HG03095 (cell line): ENCODE results near the gene ERC2.

Experiments used
- ATAC-seq: cut with Tn5 transposase; IDR thresholded peaks from one replicate; pipeline ENCODE4 v1.9.1; 2021; ENCODE audit warnings: moderate library complexity; ENCODE audit not compliant: unreplicated experiment

Gene ERC2

GRCh38 chr3:55576621-55577388, 891.5 kb downstream of the ERC2 start:
- ATAC-seq = no peak

GRCh38 chr3:55574671-55575070, 893.6 kb downstream of the ERC2 start:
- no peak for ATAC-seq

GRCh38 chr3:55572816-55573215, 895.5 kb downstream of the ERC2 start:
- ATAC-seq = no peak

DNA sequence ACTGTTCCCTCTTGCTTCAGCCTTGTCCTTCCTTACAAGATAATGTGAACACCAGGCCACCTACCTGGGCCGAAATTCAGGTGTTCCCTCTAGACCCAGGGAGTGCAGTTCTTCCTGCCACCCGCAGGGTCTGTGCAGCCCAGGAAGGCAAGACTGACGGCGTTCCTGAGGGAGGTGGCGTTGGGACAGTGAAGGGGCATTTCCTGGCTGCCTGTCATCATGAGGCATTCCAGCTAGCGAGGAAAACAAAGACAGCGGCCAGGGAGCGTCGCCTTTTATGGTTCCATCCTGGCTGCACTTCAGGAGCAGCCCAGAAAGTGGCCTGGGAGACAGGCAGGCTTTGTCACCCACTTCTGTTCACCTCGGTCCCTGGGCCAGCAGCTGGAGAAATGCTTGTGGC, 896.4 kb downstream of the ERC2 start:
- no peak for ATAC-seq

GRCh38 chr3:55571216-55571813, 897.0 kb downstream of the ERC2 start:
- no peak for ATAC-seq

GRCh38 chr3:55570271-55570711, 898.0 kb downstream of the ERC2 start:
- no peak for ATAC-seq

DNA sequence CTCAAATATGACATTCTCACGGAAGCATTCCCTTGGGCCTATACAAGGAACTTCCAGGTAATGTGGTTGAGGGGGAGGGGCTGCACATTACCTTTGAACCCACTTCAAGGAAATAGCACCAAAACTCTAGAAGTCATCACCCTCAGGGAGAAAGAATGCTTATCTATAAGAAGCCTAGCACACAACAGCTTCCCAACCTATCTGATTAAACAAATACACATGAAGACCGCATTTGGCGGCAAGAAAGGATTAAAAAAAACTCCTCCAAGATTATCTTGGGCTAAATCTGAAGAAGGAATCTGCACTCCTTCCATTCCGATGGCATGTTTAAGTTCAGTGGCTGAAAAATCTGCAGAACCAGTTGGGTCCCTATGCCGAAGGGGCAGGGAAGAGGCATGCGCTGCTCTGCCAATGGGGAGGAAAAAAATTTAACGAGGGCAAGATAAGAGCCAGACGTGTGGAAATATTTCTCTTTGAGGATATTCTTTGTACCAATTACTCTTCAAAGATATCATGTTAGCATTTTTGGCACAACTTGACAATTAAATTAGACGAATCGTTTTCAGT, 899.2 kb downstream of the ERC2 start:
- no peak for ATAC-seq

DNA sequence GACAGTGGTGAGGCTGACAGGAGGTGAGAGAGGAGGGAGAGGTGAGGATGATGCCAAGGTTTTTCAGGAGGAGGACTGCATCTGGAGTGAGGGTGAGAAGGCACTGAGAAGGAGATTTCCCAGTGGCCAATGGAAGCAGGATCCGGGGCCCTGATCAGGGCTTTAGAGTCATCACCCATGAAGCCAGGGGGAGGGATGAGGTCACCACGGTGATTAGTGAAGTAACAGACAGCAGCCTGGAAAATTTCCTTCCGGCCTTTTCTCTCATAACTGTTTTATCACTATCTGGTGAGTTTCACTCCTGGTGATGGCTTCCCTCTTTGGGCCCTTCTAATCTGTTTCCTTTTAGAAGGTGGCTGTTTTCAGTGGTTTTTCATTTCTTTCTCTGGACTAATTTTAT, 900.7 kb downstream of the ERC2 start:
- no peak for ATAC-seq

GRCh38 chr3:55567121-55567520, 901.1 kb downstream of the ERC2 start:
- no peak for ATAC-seq

- no peak for ATAC-seq
Measured at GRCh38 chr3:55565521-55565920, 902.7 kb downstream of the ERC2 start.

GRCh38 chr3:55564726-55565125, 903.5 kb downstream of the ERC2 start:
- ATAC-seq = no peak

- ATAC-seq = no peak
Measured at GRCh38 chr3:55562700-55563099, 905.6 kb downstream of the ERC2 start.

DNA sequence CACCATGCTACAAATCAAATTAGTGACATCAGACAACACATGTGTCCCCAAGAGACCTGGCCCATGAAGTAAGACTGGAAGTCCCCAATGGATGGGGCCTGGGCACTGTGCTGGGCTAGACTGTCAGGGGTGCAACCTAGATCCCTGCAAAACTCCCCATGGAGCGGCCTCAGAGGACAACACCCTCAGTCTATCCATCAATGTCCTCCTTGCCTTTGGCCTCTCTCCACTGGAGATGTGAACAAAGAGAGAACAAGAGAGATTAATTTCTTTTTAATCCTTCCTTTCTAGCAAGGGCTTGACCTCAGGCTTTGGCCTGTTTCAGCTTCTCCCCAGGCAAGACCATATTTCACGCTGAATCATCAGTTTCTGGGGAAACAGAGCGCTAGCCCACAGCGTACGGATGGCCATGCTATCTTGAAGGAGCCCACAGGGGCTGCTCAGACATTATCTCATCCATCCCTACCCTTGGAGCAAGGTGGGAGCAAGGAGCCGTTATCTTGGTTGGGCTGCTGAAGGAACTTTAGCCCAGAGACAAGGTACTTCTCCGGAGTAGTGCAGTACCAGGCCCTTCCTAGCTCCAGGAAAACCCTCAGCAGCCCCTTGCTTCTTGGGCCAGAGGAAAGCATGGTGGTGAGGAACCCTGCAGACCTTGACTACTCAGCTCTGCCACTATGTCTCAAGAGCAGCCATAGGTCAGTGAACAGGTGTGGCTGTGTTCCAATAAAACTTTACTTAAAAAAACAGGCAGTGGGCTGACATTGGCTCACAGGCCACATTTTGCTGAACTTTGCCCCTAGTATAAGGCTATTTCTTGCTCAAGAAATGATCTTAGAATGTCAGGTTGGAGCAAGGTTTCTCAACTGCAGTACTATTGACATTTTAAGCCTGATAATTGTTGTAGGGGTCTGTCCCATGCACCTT, 908.5 kb downstream of the ERC2 start:
- ATAC-seq = no peak

- no peak for ATAC-seq
Measured at GRCh38 chr3:55558316-55558715, 910.0 kb downstream of the ERC2 start.

DNA sequence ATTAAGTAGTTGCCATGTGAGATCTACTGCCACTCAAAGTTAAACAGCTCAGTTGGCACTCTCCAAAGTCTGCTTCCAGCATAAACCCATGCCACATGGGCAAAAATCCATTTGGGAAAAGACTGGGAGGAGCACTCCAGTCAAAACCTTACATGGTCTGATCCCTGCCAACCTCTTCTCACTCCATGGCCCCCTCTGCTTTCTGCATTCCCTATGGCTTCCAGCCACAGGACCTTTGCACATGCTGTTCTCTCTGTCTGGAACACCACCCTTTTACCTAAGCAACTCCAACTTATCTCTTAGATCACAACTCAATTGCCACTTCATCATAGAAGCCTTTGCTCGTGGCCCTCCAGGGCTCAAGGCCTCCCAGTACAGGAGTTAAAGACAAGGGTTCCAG, 910.7 kb downstream of the ERC2 start:
- no peak for ATAC-seq

DNA sequence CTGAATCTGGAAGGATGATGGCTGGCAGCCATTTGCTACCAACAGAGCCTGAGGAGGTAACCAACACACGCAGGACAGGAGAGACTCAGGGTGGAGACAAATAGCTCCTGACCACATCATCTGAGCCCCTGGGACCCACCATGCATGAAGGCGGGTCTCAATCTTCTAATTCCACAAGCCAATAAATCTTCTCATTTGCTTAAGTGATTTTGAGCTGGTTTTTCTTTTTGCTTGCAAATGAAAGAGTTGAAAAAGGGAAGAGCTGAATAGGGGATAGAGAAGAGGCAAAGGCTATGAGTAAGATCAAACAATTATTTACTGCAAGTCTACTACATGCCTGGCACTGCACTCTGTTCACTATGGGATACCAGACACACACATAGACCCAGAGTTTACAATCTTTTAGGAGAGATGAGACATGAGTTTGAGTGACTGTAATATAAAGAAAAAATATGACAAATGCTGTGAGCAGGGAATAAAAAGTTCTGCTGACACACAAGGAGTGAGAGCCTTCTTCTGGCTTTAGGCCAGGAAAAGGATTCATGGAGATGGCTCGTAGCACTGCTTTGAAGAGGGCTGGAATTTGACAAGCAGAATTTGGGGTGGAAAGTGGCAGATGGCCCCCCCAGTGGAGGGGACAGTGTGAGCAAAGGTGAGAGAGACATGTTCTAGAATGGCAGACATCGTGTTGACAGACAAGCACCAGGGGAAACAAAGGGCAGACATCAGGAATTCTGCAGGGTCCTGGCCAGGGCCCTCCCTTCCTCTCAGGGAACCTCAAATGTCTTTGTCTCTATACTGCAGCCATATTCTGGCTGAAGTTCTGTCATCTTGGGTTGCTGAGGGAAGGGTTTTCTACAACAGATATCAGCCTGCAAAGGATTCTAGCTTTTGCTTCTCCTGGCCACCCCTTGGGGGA, 911.4 kb downstream of the ERC2 start:
- ATAC-seq = no peak

DNA sequence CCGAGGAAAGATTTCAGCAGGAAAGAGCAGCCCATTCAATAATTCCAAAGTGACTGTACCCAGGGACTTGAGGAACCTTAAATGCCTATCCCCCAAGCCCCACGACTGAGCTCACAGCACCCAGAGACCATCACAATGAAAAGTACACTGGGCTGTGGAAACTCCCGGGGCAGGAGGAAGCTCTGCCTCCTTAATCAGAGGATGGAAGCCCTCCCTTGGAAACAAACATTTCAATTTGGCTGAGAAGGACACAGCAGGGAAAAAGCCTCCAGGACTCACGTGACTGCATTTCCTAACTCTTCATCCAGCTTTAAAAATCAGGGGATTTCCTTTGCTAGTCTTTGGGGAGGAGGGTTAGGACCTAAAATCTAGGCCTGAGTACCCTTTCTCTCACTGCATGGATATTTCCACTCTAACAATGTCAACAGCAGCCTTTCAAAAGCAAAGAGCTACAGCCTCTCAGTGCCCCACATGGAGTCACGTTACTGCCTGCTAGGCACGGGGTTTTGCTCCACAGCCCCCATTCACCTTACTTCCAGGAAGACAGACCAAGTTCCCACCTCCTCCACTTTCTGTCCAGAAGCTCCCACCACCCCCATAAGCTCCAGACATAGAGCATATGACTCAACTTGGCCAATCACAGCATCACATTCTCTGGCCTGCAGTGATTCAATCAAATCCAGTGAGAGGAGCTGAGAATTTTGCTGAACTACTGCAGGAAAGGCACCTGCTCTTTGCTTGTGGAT, 912.2 kb downstream of the ERC2 start:
- no peak for ATAC-seq

GRCh38 chr3:55554634-55555425, 913.4 kb downstream of the ERC2 start:
- ATAC-seq = no peak

GRCh38 chr3:55551644-55552043, 916.6 kb downstream of the ERC2 start:
- ATAC-seq = no peak
